Neuron (in vitro differentiated cells): Measurements from ENCODE around the gene SLX9.

Experiments
- H2AFZ ChIP-seq: one replicate; pipeline ENCODE4 v1.6.1; 2013; ENCODE audit warnings: low read depth, mild to moderate bottlenecking, inconsistent platforms, low read length, moderate library complexity
- H3K27me3 ChIP-seq: one replicate; pipeline ENCODE4 v1.6.1; 2013; ENCODE audit warnings: low read length; ENCODE audit not compliant: insufficient read depth
- H3K36me3 ChIP-seq: one replicate; pipeline ENCODE4 v1.6.1; 2013; ENCODE audit warnings: low read length; ENCODE audit not compliant: insufficient read depth
- H3K4me1 ChIP-seq: one replicate; pipeline ENCODE4 v1.6.1; 2013; ENCODE audit warnings: low read length; ENCODE audit not compliant: insufficient read depth
- H3K4me3 ChIP-seq: 2 replicates; pipeline ENCODE4 v1.5.1; 2013; ENCODE audit warnings: mild to moderate bottlenecking, low read length, moderate library complexity
- H3K9me3 ChIP-seq: one replicate; pipeline ENCODE4 v1.6.1; 2013; ENCODE audit warnings: low read length

SLX9 gene

GRCh38 chr21:45003331-45004058 is 63.7 kb downstream of the SLX9 start:
- H3K4me1 ChIP-seq = peaks cover 17% of the 10 kb centered on the region
- H3K27me3 ChIP-seq = no peaks in the 10 kb centered on the region
- no peak overlapping the region for H2AFZ ChIP-seq
- no peak overlapping the region for H3K4me3 ChIP-seq
- no peaks in the 10 kb centered on the region for H3K9me3 ChIP-seq
- no peaks in the 10 kb centered on the region for H3K36me3 ChIP-seq

- H3K36me3 ChIP-seq = no peaks in the 10 kb centered on the region
- H3K4me3 ChIP-seq = no peak overlapping the region
- H3K9me3 ChIP-seq = no peaks in the 10 kb centered on the region
- peaks cover 17% of the 10 kb centered on the region for H3K4me1 ChIP-seq
- H3K27me3 ChIP-seq = no peaks in the 10 kb centered on the region
- no peak overlapping the region for H2AFZ ChIP-seq
Observed at GRCh38 chr21:45004059-45004422, 64.2 kb downstream of the SLX9 start.

GRCh38 chr21:45004481-45005247 is 64.8 kb downstream of the SLX9 start:
- Histone ChIP-seq H3K4me1 (peaks cover 21% of the 10 kb centered on the region), H3K4me3 (no peak overlapping the region), H3K27me3 (no peaks in the 10 kb centered on the region), H3K9me3 (no peaks in the 10 kb centered on the region), H2AFZ (no peak overlapping the region), H3K36me3 (no peaks in the 10 kb centered on the region)

- Histone ChIP-seq H2AFZ (no peak overlapping the region), H3K4me3 (no peak overlapping the region), H3K4me1 (peaks cover 39% of the 10 kb centered on the region), H3K27me3 (no peaks in the 10 kb centered on the region), H3K36me3 (no peaks in the 10 kb centered on the region), H3K9me3 (no peaks in the 10 kb centered on the region)
Observed at GRCh38 chr21:45006536-45007095, 66.8 kb downstream of the SLX9 start.

- H3K4me1 ChIP-seq = peaks cover 35% of the 10 kb centered on the region
- no peaks in the 10 kb centered on the region for H3K27me3 ChIP-seq
- H3K9me3 ChIP-seq = no peaks in the 10 kb centered on the region
- H3K4me3 ChIP-seq = no peak overlapping the region
- no peak overlapping the region for H2AFZ ChIP-seq
- H3K36me3 ChIP-seq = no peaks in the 10 kb centered on the region
Observed at GRCh38 chr21:45009616-45010015, 69.8 kb downstream of the SLX9 start.

- Histone ChIP-seq H3K27me3 (no peaks in the 10 kb centered on the region), H3K36me3 (no peaks in the 10 kb centered on the region), H3K9me3 (no peaks in the 10 kb centered on the region)
Observed at GRCh38 chr21:45010096-45010495, 70.3 kb downstream of the SLX9 start.

GRCh38 chr21:45010860-45011259 is 71.0 kb downstream of the SLX9 start:
- H3K4me3 ChIP-seq = no peak overlapping the region
- H3K36me3 ChIP-seq = no peaks in the 10 kb centered on the region
- H3K9me3 ChIP-seq = no peaks in the 10 kb centered on the region
- H3K27me3 ChIP-seq = peaks cover 4% of the 10 kb centered on the region
- no peak overlapping the region for H2AFZ ChIP-seq
- peaks cover 35% of the 10 kb centered on the region for H3K4me1 ChIP-seq

More at GRCh38 chr21:45010096-45010495, 70.3 kb downstream of the SLX9 start:
- H3K4me3 ChIP-seq = no peak overlapping the region
- H3K4me1 ChIP-seq = peaks cover 35% of the 10 kb centered on the region
- no peak overlapping the region for H2AFZ ChIP-seq

GRCh38 chr21:45011426-45011825 is 71.6 kb downstream of the SLX9 start:
- Histone ChIP-seq H3K4me1 (peaks cover 35% of the 10 kb centered on the region), H3K9me3 (no peaks in the 10 kb centered on the region), H3K4me3 (no peak overlapping the region), H3K36me3 (no peaks in the 10 kb centered on the region), H2AFZ (no peak overlapping the region), H3K27me3 (peaks cover 10% of the 10 kb centered on the region)

- Histone ChIP-seq H3K4me3 (no peak overlapping the region), H3K4me1 (peaks cover 35% of the 10 kb centered on the region), H3K9me3 (no peaks in the 10 kb centered on the region), H2AFZ (no peak overlapping the region), H3K27me3 (peaks cover 16% of the 10 kb centered on the region), H3K36me3 (no peaks in the 10 kb centered on the region)
Observed at GRCh38 chr21:45011911-45012661, 72.3 kb downstream of the SLX9 start.

GRCh38 chr21:45012662-45013259 is 72.9 kb downstream of the SLX9 start:
- no peak overlapping the region for H3K4me3 ChIP-seq
- peaks cover 35% of the 10 kb centered on the region for H3K4me1 ChIP-seq
- H3K36me3 ChIP-seq = no peaks in the 10 kb centered on the region
- H3K27me3 ChIP-seq = peaks cover 23% of the 10 kb centered on the region
- H2AFZ ChIP-seq = no peak overlapping the region
- H3K9me3 ChIP-seq = no peaks in the 10 kb centered on the region

GRCh38 chr21:45013260-45013841 is 73.5 kb downstream of the SLX9 start:
- Histone ChIP-seq H3K4me1 (peaks cover 35% of the 10 kb centered on the region), H3K27me3 (peaks cover 28% of the 10 kb centered on the region), H3K36me3 (no peaks in the 10 kb centered on the region), H3K4me3 (no peak overlapping the region), H2AFZ (no peak overlapping the region), H3K9me3 (no peaks in the 10 kb centered on the region)

GRCh38 chr21:45014747-45015468 is 75.1 kb downstream of the SLX9 start:
- H3K4me1 ChIP-seq = peaks cover 29% of the 10 kb centered on the region
- peaks cover 2% of the 10 kb centered on the region for H3K9me3 ChIP-seq
- H3K27me3 ChIP-seq = peaks cover 36% of the 10 kb centered on the region
- no peak overlapping the region for H3K4me3 ChIP-seq
- H2AFZ ChIP-seq = no peak overlapping the region
- no peaks in the 10 kb centered on the region for H3K36me3 ChIP-seq
